ENCODE data around the gene SLC7A10. TPM values are rescaled to one million over a fixed set of nuclear protein-coding genes. Genes with fewer than 3 reads are reported as not detected.

The SLC7A10 gene
- total RNA-seq, 1 donor from 2014 or later = not detected

DNA sequence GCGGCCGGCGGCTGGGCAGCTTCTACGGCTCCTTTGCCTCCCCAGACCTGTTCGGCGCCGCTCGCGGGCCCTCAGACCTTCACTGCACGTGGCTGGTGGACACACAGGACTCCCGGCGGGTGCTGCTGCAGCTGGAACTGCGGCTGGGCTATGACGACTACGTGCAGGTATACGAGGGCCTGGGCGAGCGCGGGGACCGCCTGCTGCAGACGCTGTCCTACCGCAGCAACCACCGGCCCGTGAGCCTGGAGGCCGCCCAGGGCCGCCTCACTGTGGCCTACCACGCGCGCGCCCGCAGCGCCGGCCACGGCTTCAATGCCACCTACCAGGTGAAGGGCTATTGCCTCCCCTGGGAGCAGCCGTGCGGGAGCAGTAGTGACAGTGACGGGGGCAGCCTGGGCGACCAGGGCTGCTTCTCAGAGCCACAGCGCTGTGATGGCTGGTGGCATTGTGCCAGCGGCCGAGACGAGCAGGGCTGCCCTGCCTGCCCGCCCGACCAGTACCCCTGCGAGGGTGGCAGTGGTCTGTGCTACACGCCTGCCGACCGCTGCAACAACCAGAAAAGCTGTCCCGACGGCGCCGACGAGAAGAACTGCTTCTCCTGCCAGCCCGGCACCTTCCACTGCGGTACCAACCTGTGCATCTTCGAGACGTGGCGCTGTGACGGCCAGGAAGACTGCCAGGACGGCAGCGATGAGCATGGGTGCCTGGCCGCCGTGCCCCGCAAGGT, 20.0 kb downstream of the SLC7A10 start:
- Histone ChIP-seq H3K36me3 (peaks cover 12% of the 10 kb centered on the region), H3K9me3 (replicated peaks) (no peaks in the 10 kb centered on the region), H3K4me3 (no peak overlapping the region), H3K27me3 (ENCODE audit: low read depth) (no peaks in the 10 kb centered on the region), H3K27ac (replicated peaks) (no peak overlapping the region), H3K4me1 (no peaks in the 10 kb centered on the region)
- no peak for DNase-seq
- intact Hi-C loops (cut with micrococcal nuclease) = no loop called here
- TF ChIP-seq, protein P1, sequence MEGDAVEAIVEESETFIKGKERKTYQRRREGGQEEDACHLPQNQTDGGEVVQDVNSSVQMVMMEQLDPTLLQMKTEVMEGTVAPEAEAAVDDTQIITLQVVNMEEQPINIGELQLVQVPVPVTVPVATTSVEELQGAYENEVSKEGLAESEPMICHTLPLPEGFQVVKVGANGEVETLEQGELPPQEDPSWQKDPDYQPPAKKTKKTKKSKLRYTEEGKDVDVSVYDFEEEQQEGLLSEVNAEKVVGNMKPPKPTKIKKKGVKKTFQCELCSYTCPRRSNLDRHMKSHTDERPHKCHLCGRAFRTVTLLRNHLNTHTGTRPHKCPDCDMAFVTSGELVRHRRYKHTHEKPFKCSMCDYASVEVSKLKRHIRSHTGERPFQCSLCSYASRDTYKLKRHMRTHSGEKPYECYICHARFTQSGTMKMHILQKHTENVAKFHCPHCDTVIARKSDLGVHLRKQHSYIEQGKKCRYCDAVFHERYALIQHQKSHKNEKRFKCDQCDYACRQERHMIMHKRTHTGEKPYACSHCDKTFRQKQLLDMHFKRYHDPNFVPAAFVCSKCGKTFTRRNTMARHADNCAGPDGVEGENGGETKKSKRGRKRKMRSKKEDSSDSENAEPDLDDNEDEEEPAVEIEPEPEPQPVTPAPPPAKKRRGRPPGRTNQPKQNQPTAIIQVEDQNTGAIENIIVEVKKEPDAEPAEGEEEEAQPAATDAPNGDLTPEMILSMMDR (IDR thresholded peaks at IDR 0.05; ENCODE audit: borderline replicate concordance) = no peak

DNA sequence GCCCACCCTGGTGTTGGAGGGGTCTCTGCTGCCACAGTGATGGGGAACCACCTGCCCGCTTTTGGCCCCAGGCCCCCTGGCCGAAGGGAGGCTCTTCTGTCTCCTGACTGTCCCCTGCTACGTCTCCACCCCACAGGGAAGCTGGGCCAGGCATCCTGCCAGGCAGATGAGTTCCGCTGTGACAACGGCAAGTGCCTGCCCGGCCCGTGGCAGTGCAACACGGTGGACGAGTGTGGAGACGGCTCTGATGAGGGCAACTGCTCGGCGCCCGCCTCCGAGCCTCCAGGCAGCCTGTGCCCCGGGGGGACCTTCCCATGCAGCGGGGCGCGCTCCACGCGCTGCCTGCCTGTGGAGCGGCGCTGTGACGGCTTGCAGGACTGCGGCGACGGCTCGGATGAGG, 20.5 kb downstream of the SLC7A10 start:
- TF ChIP-seq, protein P1 (IDR thresholded peaks at IDR 0.05; ENCODE audit: borderline replicate concordance) = no peak
- no peaks in the 10 kb centered on the region for H3K9me3 ChIP-seq (replicated peaks)
- no peaks in the 10 kb centered on the region for H3K27me3 ChIP-seq (ENCODE audit: low read depth)
- intact Hi-C loops (cut with micrococcal nuclease) = no loop called here
- no peaks in the 10 kb centered on the region for H3K4me1 ChIP-seq
- H3K4me3 ChIP-seq = no peak overlapping the region
- H3K36me3 ChIP-seq = peaks cover 12% of the 10 kb centered on the region
- no peak for DNase-seq
- no peak overlapping the region for H3K27ac ChIP-seq (replicated peaks)

DNA sequence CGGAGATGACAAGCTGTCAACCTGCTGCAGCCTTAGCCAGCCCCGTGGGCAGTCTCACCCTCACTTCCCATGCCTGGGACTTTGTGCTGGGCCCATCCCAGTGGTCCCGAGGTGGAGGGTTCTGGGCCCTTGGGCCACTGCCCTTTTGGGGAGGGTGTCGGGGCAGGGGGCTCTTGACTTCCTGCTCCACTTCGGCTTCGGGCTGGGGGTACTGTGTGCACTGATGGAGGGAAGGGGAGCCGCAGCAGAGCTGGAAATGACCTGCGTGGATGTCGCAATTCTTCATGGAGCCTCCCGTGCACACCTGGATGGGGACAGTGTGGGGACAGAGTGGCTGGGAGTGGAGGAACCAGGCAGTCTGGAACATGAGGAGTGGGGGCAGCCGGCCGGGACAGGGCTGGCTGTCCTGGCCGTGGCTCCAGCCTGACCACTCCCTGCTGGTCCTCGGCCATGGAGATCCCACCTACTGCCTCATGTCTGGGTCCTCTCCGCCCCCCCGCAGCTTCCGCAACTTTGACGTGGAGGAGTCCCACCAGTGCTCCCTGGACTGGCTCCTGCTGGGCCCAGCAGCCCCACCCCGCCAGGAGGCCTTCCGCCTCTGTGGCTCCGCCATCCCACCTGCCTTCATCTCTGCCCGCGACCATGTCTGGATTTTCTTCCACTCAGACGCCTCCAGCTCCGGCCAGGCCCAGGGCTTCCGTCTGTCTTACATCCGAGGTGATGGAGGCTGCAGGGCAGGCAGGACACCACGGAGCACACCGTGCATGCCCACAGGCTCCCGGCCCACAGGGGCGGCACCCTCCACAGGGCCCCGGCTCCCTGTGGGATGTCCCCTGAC, 21.3 kb downstream of the SLC7A10 start:
- DNase-seq = no peak
- H3K27ac ChIP-seq (replicated peaks) = no peak overlapping the region
- TF ChIP-seq, protein P1 (IDR thresholded peaks at IDR 0.05; ENCODE audit: borderline replicate concordance) = no peak
- intact Hi-C loops (cut with micrococcal nuclease) = no loop called here
- no peaks in the 10 kb centered on the region for H3K9me3 ChIP-seq (replicated peaks)
- no peaks in the 10 kb centered on the region for H3K27me3 ChIP-seq (ENCODE audit: low read depth)
- peaks cover 12% of the 10 kb centered on the region for H3K36me3 ChIP-seq
- H3K4me1 ChIP-seq = no peaks in the 10 kb centered on the region
- no peak overlapping the region for H3K4me3 ChIP-seq

DNA sequence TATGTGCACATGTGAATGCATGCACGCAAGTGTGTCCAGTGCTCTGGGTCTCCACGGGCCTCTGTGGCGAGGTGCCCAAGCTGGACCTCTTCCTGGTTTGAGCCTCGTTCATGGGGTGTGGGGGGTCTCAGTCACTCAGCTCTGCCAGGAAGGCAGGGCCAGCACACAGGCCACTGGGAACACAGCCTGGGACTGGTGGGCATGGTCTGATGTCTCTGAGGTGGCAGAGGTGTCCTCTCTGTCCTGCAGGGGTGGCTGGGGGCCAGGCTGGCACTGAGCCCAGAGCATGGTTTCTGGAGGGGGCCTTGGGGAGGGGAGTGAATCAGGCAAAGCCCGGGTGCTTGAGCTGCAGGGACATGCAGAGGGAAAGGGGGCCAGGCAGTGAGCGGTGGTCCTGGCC, 22.1 kb downstream of the SLC7A10 start:
- TF ChIP-seq, protein P1 (IDR thresholded peaks at IDR 0.05; ENCODE audit: borderline replicate concordance) = no peak
- Histone ChIP-seq H3K27me3 (ENCODE audit: low read depth) (no peaks in the 10 kb centered on the region), H3K36me3 (peaks cover 12% of the 10 kb centered on the region), H3K9me3 (replicated peaks) (no peaks in the 10 kb centered on the region), H3K4me1 (no peaks in the 10 kb centered on the region), H3K27ac (replicated peaks) (no peak overlapping the region), H3K4me3 (no peak overlapping the region)
- intact Hi-C loops (cut with micrococcal nuclease) = no loop called here
- no peak for DNase-seq

DNA sequence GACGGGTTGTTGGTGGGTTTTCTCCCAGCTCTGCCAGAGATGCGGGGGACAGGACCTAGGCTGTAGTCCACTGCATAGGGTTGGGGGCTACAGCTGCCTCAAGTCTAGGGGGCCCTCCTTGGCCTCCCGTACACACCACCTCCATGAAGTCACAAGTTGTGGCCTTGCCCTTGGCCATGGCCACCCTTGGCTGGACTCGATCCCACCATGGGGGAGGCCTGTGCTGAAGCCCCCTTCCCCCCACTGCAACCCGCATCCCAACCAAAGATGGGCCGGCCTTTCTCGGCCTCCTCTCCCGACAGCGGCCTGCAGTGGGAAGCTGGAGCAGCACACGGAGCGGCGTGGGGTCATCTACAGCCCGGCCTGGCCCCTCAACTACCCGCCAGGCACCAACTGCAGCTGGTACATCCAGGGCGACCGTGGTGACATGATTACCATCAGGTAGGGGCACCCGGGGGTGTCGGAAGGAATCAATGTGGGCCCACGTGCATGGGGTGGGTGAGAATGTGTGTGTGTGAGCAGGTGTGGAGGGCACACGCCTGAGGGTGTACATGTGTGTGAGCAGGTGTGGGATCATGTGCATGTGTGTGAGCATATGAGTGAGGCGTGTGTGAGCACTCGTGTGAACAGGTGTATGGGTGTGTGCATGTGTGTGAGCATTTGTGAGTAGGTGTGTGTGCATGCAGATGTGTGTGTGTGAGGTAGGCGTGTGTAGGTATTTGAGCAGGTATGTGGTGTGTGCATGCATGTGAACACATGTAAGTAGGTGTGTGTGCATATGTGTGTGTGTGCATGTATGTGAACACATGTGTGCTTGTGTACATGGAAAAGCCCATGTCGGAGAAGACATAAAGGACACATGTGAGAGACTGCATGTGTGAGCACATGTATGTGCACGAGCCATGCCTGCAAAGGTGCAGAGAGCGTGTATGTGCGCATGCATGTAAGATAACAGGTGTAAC, 22.8 kb downstream of the SLC7A10 start:
- intact Hi-C loops (cut with micrococcal nuclease) = no loop called here
- no peak for DNase-seq
- Histone ChIP-seq H3K27ac (replicated peaks) (no peak overlapping the region), H3K36me3 (peaks cover 12% of the 10 kb centered on the region), H3K4me3 (no peak overlapping the region), H3K4me1 (no peaks in the 10 kb centered on the region), H3K9me3 (replicated peaks) (no peaks in the 10 kb centered on the region), H3K27me3 (ENCODE audit: low read depth) (no peaks in the 10 kb centered on the region)
- TF ChIP-seq, protein P1 (IDR thresholded peaks at IDR 0.05; ENCODE audit: borderline replicate concordance) = no peak
